SW 1271 (cell line): Measurements from ENCODE around the gene SCRN2.

Experiments
- DNase-seq, 2 experiments: peaks; one replicate each; lab custom pipeline; 2025; lab: John Stamatoyannopoulos, UW

The SCRN2 gene

GRCh38 chr17:47872019-47872650, 31.1 kb upstream of the SCRN2 start:
- DNase-seq: no peak

- DNase-seq: no peak
These were observed 30.0 kb upstream of the SCRN2 start for GRCh38 chr17:47871048-47871447.

- DNase-seq: no peak
These were observed 29.0 kb upstream of the SCRN2 start for GRCh38 chr17:47870056-47870455.

GRCh38 chr17:47869114-47869513, 28.0 kb upstream of the SCRN2 start:
- no peak for DNase-seq

- no peak for DNase-seq
These were observed 26.9 kb upstream of the SCRN2 start for GRCh38 chr17:47867813-47868533.

- no peak for DNase-seq
These were observed 25.9 kb upstream of the SCRN2 start for GRCh38 chr17:47866941-47867340.

GRCh38 chr17:47864791-47865216, 23.7 kb upstream of the SCRN2 start:
- DNase-seq: no peak

GRCh38 chr17:47862621-47863440, 21.8 kb upstream of the SCRN2 start:
- peak; percentile 68 to 85 for DNase-seq

- DNase-seq: no peak
These were observed 19.3 kb upstream of the SCRN2 start for GRCh38 chr17:47860386-47860785.

- DNase-seq: no peak
These were observed 16.7 kb upstream of the SCRN2 start for GRCh38 chr17:47857551-47858455.

- DNase-seq: no peak
These were observed 15.8 kb upstream of the SCRN2 start for GRCh38 chr17:47856830-47857229.

GRCh38 chr17:47855737-47856136, 14.7 kb upstream of the SCRN2 start:
- DNase-seq: no peak

- DNase-seq: no peak
These were observed 12.5 kb upstream of the SCRN2 start for GRCh38 chr17:47853616-47854015.

GRCh38 chr17:47852113-47852949, 11.3 kb upstream of the SCRN2 start:
- DNase-seq: no peak

- no peak for DNase-seq
These were observed 10.7 kb upstream of the SCRN2 start for GRCh38 chr17:47851764-47852112.

GRCh38 chr17:47850692-47851573, 9.9 kb upstream of the SCRN2 start, which contains the start of gene SP6:
SP6 (minus strand) TSS chr17:47851163; CDS start chr17:47848429, 2,734 bp downstream.
- DNase-seq: no peak

GRCh38 chr17:47850373-47850691, 9.3 kb upstream of the SCRN2 start:
- no peak for DNase-seq

- no peak for DNase-seq
These were observed 7.1 kb upstream of the SCRN2 start for GRCh38 chr17:47848198-47848513.

GRCh38 chr17:47847341-47848197, 6.5 kb upstream of the SCRN2 start:
- DNase-seq: no peak
